ENCODE data around the gene TMEM229A.

The TMEM229A gene

DNA sequence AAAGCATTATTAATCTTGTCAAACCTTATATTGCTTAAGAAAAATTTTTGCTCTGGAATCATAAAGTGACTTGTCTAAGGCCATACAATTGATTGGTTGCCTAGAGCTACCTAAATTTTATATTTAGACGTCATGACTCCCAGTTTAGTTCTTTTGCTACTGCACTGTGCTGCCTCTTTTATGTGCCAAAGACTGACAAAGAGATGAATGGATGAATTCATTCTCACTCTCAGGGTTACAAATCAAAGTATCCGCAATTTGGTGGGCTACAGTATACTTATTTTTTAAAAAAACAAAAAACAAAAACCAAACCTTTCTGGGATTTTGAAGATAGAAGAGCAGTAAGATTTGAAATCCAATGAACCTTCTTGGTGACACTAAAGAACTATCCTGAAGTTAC is 27.7 kb upstream of the TMEM229A start:
- TF ChIP-seq ZBTB7A (IDR thresholded peaks at IDR 0.05; ENCODE audit: low read depth) (no peak), YY1 (IDR thresholded peaks at IDR 0.05; ENCODE audit: low read depth) (no peak), TAF1 (IDR thresholded peaks at IDR 0.05; ENCODE audit: low read depth) (no peak)

DNA sequence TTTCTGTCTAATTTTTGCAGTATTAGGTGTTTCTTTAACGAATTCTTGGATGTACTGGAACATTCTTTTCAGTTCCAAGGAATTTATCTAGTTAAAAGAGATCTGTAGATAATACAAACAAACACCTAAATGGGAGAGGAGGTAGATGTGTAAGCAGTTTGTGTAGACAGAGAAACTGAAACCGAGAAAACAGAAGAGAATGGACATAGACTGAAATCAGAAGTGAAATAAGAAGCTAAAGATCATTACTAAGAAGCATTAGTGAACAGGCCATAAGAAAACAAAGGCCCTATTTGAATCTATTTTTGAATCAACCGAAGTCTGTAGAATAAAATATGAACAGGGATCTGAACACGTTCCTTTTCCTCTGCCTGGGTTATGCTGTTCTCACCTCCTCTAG is 26.5 kb upstream of the TMEM229A start:
- TF ChIP-seq TAF1 (IDR thresholded peaks at IDR 0.05; ENCODE audit: low read depth) (no peak), ZBTB7A (IDR thresholded peaks at IDR 0.05; ENCODE audit: low read depth) (no peak), EGR1 (IDR thresholded peaks at IDR 0.05) (no peak), CREB1 (IDR thresholded peaks at IDR 0.05; ENCODE audit: low read depth) (no peak), RAD21 (IDR thresholded peaks at IDR 0.05; ENCODE audit: low read depth) (no peak), YY1 (IDR thresholded peaks at IDR 0.05; ENCODE audit: low read depth) (no peak), NFIC (IDR thresholded peaks at IDR 0.05) (no peak), FOXM1 (IDR thresholded peaks at IDR 0.05; ENCODE audit: borderline replicate concordance, low read depth) (no peak), EP300 (IDR thresholded peaks at IDR 0.05; ENCODE audit: borderline replicate concordance) (no peak), CEBPB (IDR thresholded peaks at IDR 0.05) (no peak), TEAD4 (IDR thresholded peaks at IDR 0.05) (no peak), TCF12 (IDR thresholded peaks at IDR 0.05; ENCODE audit: low read depth) (no peak)
- TF ChIP-seq, protein P1, sequence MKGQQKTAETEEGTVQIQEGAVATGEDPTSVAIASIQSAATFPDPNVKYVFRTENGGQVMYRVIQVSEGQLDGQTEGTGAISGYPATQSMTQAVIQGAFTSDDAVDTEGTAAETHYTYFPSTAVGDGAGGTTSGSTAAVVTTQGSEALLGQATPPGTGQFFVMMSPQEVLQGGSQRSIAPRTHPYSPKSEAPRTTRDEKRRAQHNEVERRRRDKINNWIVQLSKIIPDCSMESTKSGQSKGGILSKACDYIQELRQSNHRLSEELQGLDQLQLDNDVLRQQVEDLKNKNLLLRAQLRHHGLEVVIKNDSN (IDR thresholded peaks at IDR 0.05) = no peak
- TF ChIP-seq, protein P2, sequence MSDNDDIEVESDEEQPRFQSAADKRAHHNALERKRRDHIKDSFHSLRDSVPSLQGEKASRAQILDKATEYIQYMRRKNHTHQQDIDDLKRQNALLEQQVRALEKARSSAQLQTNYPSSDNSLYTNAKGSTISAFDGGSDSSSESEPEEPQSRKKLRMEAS (IDR thresholded peaks at IDR 0.05) = no peak
- TF ChIP-seq, protein P3, sequence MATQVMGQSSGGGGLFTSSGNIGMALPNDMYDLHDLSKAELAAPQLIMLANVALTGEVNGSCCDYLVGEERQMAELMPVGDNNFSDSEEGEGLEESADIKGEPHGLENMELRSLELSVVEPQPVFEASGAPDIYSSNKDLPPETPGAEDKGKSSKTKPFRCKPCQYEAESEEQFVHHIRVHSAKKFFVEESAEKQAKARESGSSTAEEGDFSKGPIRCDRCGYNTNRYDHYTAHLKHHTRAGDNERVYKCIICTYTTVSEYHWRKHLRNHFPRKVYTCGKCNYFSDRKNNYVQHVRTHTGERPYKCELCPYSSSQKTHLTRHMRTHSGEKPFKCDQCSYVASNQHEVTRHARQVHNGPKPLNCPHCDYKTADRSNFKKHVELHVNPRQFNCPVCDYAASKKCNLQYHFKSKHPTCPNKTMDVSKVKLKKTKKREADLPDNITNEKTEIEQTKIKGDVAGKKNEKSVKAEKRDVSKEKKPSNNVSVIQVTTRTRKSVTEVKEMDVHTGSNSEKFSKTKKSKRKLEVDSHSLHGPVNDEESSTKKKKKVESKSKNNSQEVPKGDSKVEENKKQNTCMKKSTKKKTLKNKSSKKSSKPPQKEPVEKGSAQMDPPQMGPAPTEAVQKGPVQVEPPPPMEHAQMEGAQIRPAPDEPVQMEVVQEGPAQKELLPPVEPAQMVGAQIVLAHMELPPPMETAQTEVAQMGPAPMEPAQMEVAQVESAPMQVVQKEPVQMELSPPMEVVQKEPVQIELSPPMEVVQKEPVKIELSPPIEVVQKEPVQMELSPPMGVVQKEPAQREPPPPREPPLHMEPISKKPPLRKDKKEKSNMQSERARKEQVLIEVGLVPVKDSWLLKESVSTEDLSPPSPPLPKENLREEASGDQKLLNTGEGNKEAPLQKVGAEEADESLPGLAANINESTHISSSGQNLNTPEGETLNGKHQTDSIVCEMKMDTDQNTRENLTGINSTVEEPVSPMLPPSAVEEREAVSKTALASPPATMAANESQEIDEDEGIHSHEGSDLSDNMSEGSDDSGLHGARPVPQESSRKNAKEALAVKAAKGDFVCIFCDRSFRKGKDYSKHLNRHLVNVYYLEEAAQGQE (IDR thresholded peaks at IDR 0.05; ENCODE audit: low read depth) = no peak

DNA sequence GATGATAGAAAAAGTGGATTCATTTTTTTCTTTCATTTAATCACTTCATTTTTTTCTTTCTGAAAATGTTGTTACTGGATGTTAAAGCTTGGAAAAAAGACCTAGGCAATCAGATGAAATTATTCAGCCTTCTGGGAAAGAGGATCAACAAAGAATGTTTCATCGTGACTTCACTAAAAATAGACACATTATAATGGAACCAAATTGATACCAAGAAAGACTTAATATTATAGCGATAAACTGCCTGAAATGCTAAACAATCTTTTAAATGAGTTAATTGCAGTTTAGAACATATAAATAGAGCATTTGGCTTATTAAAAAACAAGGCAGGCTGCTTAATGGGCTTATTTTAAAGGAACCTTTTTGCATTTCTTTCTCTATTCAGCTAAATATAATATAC is 25.6 kb upstream of the TMEM229A start:
- TF ChIP-seq, protein P3 (IDR thresholded peaks at IDR 0.05; ENCODE audit: low read depth) = no peak
- TF ChIP-seq TAF1 (IDR thresholded peaks at IDR 0.05; ENCODE audit: low read depth) = no peak
- no peak for TF ChIP-seq FOXM1 (IDR thresholded peaks at IDR 0.05; ENCODE audit: borderline replicate concordance, low read depth)
- no peak for TF ChIP-seq CEBPB (IDR thresholded peaks at IDR 0.05)
- TF ChIP-seq CREB1 (IDR thresholded peaks at IDR 0.05; ENCODE audit: low read depth) = no peak
- TF ChIP-seq EGR1 (IDR thresholded peaks at IDR 0.05) = no peak
- no peak for TF ChIP-seq YY1 (IDR thresholded peaks at IDR 0.05; ENCODE audit: low read depth)
- no peak for TF ChIP-seq TCF12 (IDR thresholded peaks at IDR 0.05; ENCODE audit: low read depth)
- TF ChIP-seq, protein P1 (IDR thresholded peaks at IDR 0.05) = no peak
- TF ChIP-seq NFIC (IDR thresholded peaks at IDR 0.05) = no peak
- no peak for TF ChIP-seq RAD21 (IDR thresholded peaks at IDR 0.05; ENCODE audit: low read depth)
- TF ChIP-seq ZBTB7A (IDR thresholded peaks at IDR 0.05; ENCODE audit: low read depth) = no peak
- TF ChIP-seq, protein P2 (IDR thresholded peaks at IDR 0.05) = no peak
- TF ChIP-seq TEAD4 (IDR thresholded peaks at IDR 0.05) = no peak
- TF ChIP-seq EP300 (IDR thresholded peaks at IDR 0.05; ENCODE audit: borderline replicate concordance) = no peak

DNA sequence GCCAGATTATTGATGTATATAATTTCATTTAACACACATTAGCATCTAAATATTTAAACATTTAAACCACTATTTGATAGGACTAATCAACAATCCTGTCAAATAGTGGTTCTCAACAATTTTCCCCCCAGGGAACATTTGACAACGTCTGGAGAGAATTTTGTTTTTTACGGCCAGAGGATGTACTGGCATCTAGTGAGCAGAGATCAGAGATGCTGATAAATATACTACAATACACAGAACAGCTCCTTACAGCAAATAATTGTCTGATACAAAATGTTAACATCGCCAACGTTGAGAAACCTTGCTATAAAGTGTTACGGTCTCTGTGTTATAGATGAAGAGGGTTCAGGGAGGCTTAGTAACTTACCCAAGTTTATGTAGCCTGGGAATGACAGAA is 25.0 kb upstream of the TMEM229A start:
- no peak for TF ChIP-seq EGR1 (IDR thresholded peaks at IDR 0.05)

DNA sequence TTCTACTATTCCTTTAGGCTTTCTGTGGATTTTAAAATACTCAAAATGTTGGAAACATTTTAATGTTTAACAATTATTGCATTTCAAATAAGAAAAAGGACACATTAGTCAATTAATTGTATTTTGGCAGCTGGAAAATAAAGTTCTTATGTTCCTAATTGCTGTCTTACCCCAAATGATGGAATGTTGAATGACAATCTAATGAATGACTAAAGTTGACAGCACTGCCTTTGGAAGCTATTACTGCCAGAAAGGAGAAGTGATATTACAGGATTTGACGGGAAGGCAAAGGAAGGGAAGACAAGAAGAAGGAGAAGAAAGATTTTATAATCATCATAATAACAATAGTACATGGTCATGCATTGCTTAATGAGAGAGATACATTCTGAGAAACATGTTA is 23.4 kb upstream of the TMEM229A start:
- TF ChIP-seq TAF1 (IDR thresholded peaks at IDR 0.05; ENCODE audit: low read depth) = no peak
- TF ChIP-seq, protein P2 (IDR thresholded peaks at IDR 0.05) = no peak
- no peak for TF ChIP-seq CEBPB (IDR thresholded peaks at IDR 0.05)
- no peak for TF ChIP-seq YY1 (IDR thresholded peaks at IDR 0.05; ENCODE audit: low read depth)
- TF ChIP-seq, protein P3 (IDR thresholded peaks at IDR 0.05; ENCODE audit: low read depth) = no peak
- no peak for TF ChIP-seq RAD21 (IDR thresholded peaks at IDR 0.05; ENCODE audit: low read depth)
- TF ChIP-seq EP300 (IDR thresholded peaks at IDR 0.05; ENCODE audit: borderline replicate concordance) = no peak
- TF ChIP-seq TCF12 (IDR thresholded peaks at IDR 0.05; ENCODE audit: low read depth) = no peak
- no peak for TF ChIP-seq CREB1 (IDR thresholded peaks at IDR 0.05; ENCODE audit: low read depth)
